ENCODE results near the gene SOHLH1. TPM values are rescaled to one million over a fixed set of nuclear protein-coding genes. Genes with fewer than 3 reads are reported as not detected.

SOHLH1 gene
- total and polyA plus RNA-seq, 4 donors: not detected

- WGBS, 2 donors: 20 to 24% methylated on average over 39 to 40 of the region's 40 CpGs
- Histone ChIP-seq H3K27me3 (ENCODE audit: control insufficient read depth in 3 of 3, insufficient read depth in 3 of 3, low read length in 2 of 3) (peaks cover 0 to 18% (median 11%) of the 10 kb centered on the region in 3 donors), H3K4me1 (ENCODE audit: control insufficient read depth in 5 of 5, insufficient read depth in 5 of 5, low read length in 5 of 5) (peaks cover 0 to 4% (median 0%) of the 10 kb centered on the region in 5 donors), H3K9me3 (ENCODE audit: control insufficient read depth in 4 of 4, insufficient read depth in 3 of 4, low read length in 3 of 4) (no peaks in the 10 kb centered on the region), H3K27ac (ENCODE audit: low read depth in 1 of 2, low read length in 1 of 2) (no peak overlapping the region), H3K36me3 (ENCODE audit: control insufficient read depth in 4 of 4, insufficient read depth in 4 of 4, low read length in 4 of 4) (no peaks in the 10 kb centered on the region), H3K9ac (ENCODE audit: insufficient read depth in 1 of 2, low read length in 2 of 2) (no peak overlapping the region), H3K4me3 (no peak overlapping the region)
- ATAC-seq (ENCODE audit: insufficient read depth, low FRiP score) (no peak), DNase-seq (peak; percentile 52 to 72 (median 63))
- no peak for TF ChIP-seq CTCF (IDR thresholded peaks at IDR 0.05; ENCODE audit: control extremely low read depth, extremely low read depth)
Measured at GRCh38 chr9:135701067-135701958, 2.0 kb upstream of the SOHLH1 start.

GRCh38 chr9:135700525-135700924 is 1.2 kb upstream of the SOHLH1 start:
- no peak for TF ChIP-seq CTCF (IDR thresholded peaks at IDR 0.05; ENCODE audit: control extremely low read depth, extremely low read depth)
- H3K27ac ChIP-seq (ENCODE audit: low read depth in 1 of 2, low read length in 1 of 2): no peak overlapping the region
- no peak for ATAC-seq (ENCODE audit: insufficient read depth, low FRiP score)
- H3K27me3 ChIP-seq (ENCODE audit: control insufficient read depth in 3 of 3, insufficient read depth in 3 of 3, low read length in 2 of 3): peaks cover 0 to 18% (median 11%) of the 10 kb centered on the region in 3 donors
- H3K9ac ChIP-seq (ENCODE audit: insufficient read depth in 1 of 2, low read length in 2 of 2): no peak overlapping the region
- no peak overlapping the region for H3K4me3 ChIP-seq
- H3K36me3 ChIP-seq (ENCODE audit: control insufficient read depth in 4 of 4, insufficient read depth in 4 of 4, low read length in 4 of 4): no peaks in the 10 kb centered on the region
- H3K4me1 ChIP-seq (ENCODE audit: control insufficient read depth in 5 of 5, insufficient read depth in 5 of 5, low read length in 5 of 5): peaks cover 0 to 4% (median 0%) of the 10 kb centered on the region in 5 donors
- no peak for DNase-seq
- WGBS, 2 donors: 68 to 73% methylated on average over 15 of the region's 15 CpGs
- H3K9me3 ChIP-seq (ENCODE audit: control insufficient read depth in 4 of 4, insufficient read depth in 3 of 4, low read length in 3 of 4): no peaks in the 10 kb centered on the region

- TF ChIP-seq CTCF (IDR thresholded peaks at IDR 0.05; ENCODE audit: control extremely low read depth, extremely low read depth): no peak
- H3K4me3 ChIP-seq: no peak overlapping the region
- no peaks in the 10 kb centered on the region for H3K9me3 ChIP-seq (ENCODE audit: control insufficient read depth in 4 of 4, insufficient read depth in 3 of 4, low read length in 3 of 4)
- DNase-seq: no peak
- 68 to 70% methylated on average over 19 of the region's 19 CpGs for whole genome bisulfite sequencing, 2 donors
- no peak overlapping the region for H3K9ac ChIP-seq (ENCODE audit: insufficient read depth in 1 of 2, low read length in 2 of 2)
- no peak for ATAC-seq (ENCODE audit: insufficient read depth, low FRiP score)
- H3K36me3 ChIP-seq (ENCODE audit: control insufficient read depth in 4 of 4, insufficient read depth in 4 of 4, low read length in 4 of 4): no peaks in the 10 kb centered on the region
- no peak overlapping the region for H3K27ac ChIP-seq (ENCODE audit: low read depth in 1 of 2, low read length in 1 of 2)
- H3K27me3 ChIP-seq (ENCODE audit: control insufficient read depth in 3 of 3, insufficient read depth in 3 of 3, low read length in 2 of 3): peaks cover 0 to 11% (median 11%) of the 10 kb centered on the region in 3 donors
- H3K4me1 ChIP-seq (ENCODE audit: control insufficient read depth in 5 of 5, insufficient read depth in 5 of 5, low read length in 5 of 5): peaks cover 0 to 4% (median 0%) of the 10 kb centered on the region in 5 donors
Measured at GRCh38 chr9:135698767-135699166, 514 bp downstream of the SOHLH1 start.

Measured in lung (tissue), 12 donors.